ENCODE results near the gene SLC26A5.

DNA sequence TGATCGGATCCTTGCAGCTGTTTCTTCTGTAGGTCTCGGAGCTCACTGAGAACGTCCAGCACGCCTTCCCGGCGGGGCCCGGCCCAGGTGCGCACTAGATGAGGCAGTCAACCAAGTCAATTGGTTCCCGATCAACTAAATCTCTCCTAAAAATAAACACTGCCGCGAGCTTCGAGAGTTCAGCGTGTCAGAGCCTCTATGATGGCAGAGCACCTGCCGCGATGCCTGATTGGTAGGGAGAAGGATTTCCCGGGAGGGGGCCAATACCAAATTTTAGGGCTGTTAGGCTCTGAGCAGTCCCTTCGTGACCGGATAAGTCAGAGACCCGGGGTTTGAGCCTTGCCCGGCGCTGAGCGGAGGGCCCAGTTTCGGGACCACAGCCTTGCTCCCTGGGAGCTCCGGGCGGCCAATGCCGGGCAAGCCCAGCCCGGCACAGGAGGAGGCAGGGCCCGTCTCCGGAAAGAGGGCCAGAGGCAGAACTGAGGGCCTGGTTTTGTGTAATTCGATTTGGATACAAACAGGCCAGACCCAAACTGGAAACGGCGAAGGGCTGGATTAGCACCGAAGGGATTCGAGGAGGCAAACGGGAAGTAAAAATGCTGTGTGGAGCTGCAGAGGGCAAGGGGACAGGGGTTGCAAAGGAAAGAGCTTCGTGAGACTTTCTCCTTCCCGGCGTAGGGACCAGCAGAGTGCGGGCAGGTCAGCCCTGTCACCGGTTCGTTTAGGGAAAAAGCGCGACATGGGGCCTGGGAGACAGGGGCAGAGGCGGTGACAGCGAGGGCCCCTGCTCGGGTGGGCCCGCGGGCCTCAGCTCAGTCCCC, 569 bp downstream of the SLC26A5 start:
- no peak for TF ChIP-seq ZFX (IDR thresholded peaks at IDR 0.05)
- TF ChIP-seq CTCF (conservative IDR thresholded peaks at IDR 0.05): no peak
